ENCODE results near the gene ORM2.
"Not testable (repeated sequence)": the region's sequence is repeated elsewhere in the genome, so short reads cannot be mapped to it uniquely, and the experiment has no call there.

Gene ORM2

GRCh38 chr9:114324492-114324891 lies 5.2 kb upstream of the ORM2 start:
- H3K9ac ChIP-seq (ENCODE audit: low read length) = no peak overlapping the region
- H3K36me3 ChIP-seq (replicated peaks; ENCODE audit: insufficient read depth, low read length) = no peaks in the 10 kb centered on the region
- H3K27ac ChIP-seq (ENCODE audit: low read length) = no peak overlapping the region
- no peak for DNase-seq
- H3K79me2 ChIP-seq (ENCODE audit: low read length) = no peaks in the 10 kb centered on the region
- H3F3A ChIP-seq (ENCODE audit: insufficient read depth, low read length) = no peaks in the 10 kb centered on the region
- H3K27me3 ChIP-seq (replicated peaks; ENCODE audit: insufficient read depth, low read length) = no peaks in the 10 kb centered on the region
- no peak overlapping the region for H3K4me2 ChIP-seq (ENCODE audit: low read depth, low read length)
- H3K4me3 ChIP-seq (ENCODE audit: low read length) = no peak overlapping the region
- H3K9me2 ChIP-seq (replicated peaks; ENCODE audit: insufficient read depth, low read length) = no peaks in the 10 kb centered on the region
- H3K9me3 ChIP-seq (replicated peaks; ENCODE audit: insufficient read depth, low read length) = no peaks in the 10 kb centered on the region
- no peaks in the 10 kb centered on the region for H4K20me1 ChIP-seq (ENCODE audit: insufficient read depth, low read length)
- no peak overlapping the region for H2AFZ ChIP-seq (ENCODE audit: low read length)
- TF ChIP-seq EZH2phosphoT487 (IDR thresholded peaks at IDR 0.05; ENCODE audit: low read length) = no peak
- TF ChIP-seq EZH2 (optimal IDR thresholded peaks at IDR 0.05; ENCODE audit: low read depth, low read length) = no peak
- no peak for TF ChIP-seq CTCF (IDR thresholded peaks at IDR 0.05; ENCODE audit: low read length)
- no peaks in the 10 kb centered on the region for H3K4me1 ChIP-seq (ENCODE audit: low read length)

- H3K9me2 ChIP-seq (replicated peaks; ENCODE audit: insufficient read depth, low read length); H3K4me2 ChIP-seq (ENCODE audit: low read depth, low read length); H4K20me1 ChIP-seq (ENCODE audit: insufficient read depth, low read length); H3K27ac ChIP-seq (ENCODE audit: low read length); DNase-seq; H3K36me3 ChIP-seq (replicated peaks; ENCODE audit: insufficient read depth, low read length); H3K79me2 ChIP-seq (ENCODE audit: low read length); H3K4me3 ChIP-seq (ENCODE audit: low read length); H3K9ac ChIP-seq (ENCODE audit: low read length); H3K9me3 ChIP-seq (replicated peaks; ENCODE audit: insufficient read depth, low read length); H2AFZ ChIP-seq (ENCODE audit: low read length); H3K4me1 ChIP-seq (ENCODE audit: low read length); H3K27me3 ChIP-seq (replicated peaks; ENCODE audit: insufficient read depth, low read length); H3F3A ChIP-seq (ENCODE audit: insufficient read depth, low read length): not testable (repeated sequence)
These were observed 4.7 kb upstream of the ORM2 start for GRCh38 chr9:114324965-114325364.

GRCh38 chr9:114325684-114326254 lies 3.9 kb upstream of the ORM2 start:
- H3K36me3 ChIP-seq (replicated peaks; ENCODE audit: insufficient read depth, low read length); DNase-seq; H2AFZ ChIP-seq (ENCODE audit: low read length); H3K9me2 ChIP-seq (replicated peaks; ENCODE audit: insufficient read depth, low read length); H3K27me3 ChIP-seq (replicated peaks; ENCODE audit: insufficient read depth, low read length); H3K4me1 ChIP-seq (ENCODE audit: low read length); H3K79me2 ChIP-seq (ENCODE audit: low read length); H3F3A ChIP-seq (ENCODE audit: insufficient read depth, low read length); H3K9ac ChIP-seq (ENCODE audit: low read length); H3K9me3 ChIP-seq (replicated peaks; ENCODE audit: insufficient read depth, low read length); H4K20me1 ChIP-seq (ENCODE audit: insufficient read depth, low read length); H3K27ac ChIP-seq (ENCODE audit: low read length); H3K4me3 ChIP-seq (ENCODE audit: low read length); H3K4me2 ChIP-seq (ENCODE audit: low read depth, low read length): not testable (repeated sequence)

GRCh38 chr9:114327749-114328148 lies 1.9 kb upstream of the ORM2 start:
- no peak overlapping the region for H3K27ac ChIP-seq (ENCODE audit: low read length)
- H3F3A ChIP-seq (ENCODE audit: insufficient read depth, low read length) = no peaks in the 10 kb centered on the region
- H3K4me3 ChIP-seq (ENCODE audit: low read length) = no peak overlapping the region
- no peaks in the 10 kb centered on the region for H3K9me3 ChIP-seq (replicated peaks; ENCODE audit: insufficient read depth, low read length)
- H3K9me2 ChIP-seq (replicated peaks; ENCODE audit: insufficient read depth, low read length) = no peaks in the 10 kb centered on the region
- H3K79me2 ChIP-seq (ENCODE audit: low read length) = no peaks in the 10 kb centered on the region
- H3K36me3 ChIP-seq (replicated peaks; ENCODE audit: insufficient read depth, low read length) = no peaks in the 10 kb centered on the region
- no peak overlapping the region for H3K4me2 ChIP-seq (ENCODE audit: low read depth, low read length)
- H4K20me1 ChIP-seq (ENCODE audit: insufficient read depth, low read length) = no peaks in the 10 kb centered on the region
- no peak overlapping the region for H3K9ac ChIP-seq (ENCODE audit: low read length)
- no peaks in the 10 kb centered on the region for H3K4me1 ChIP-seq (ENCODE audit: low read length)
- H2AFZ ChIP-seq (ENCODE audit: low read length) = no peak overlapping the region
- TF ChIP-seq CTCF (IDR thresholded peaks at IDR 0.05; ENCODE audit: low read length) = no peak
- no peak for TF ChIP-seq EZH2phosphoT487 (IDR thresholded peaks at IDR 0.05; ENCODE audit: low read length)
- no peak for TF ChIP-seq EZH2 (optimal IDR thresholded peaks at IDR 0.05; ENCODE audit: low read depth, low read length)
- no peaks in the 10 kb centered on the region for H3K27me3 ChIP-seq (replicated peaks; ENCODE audit: insufficient read depth, low read length)
- no peak for DNase-seq

- not testable (repeated sequence) for H3K9me2 ChIP-seq (replicated peaks; ENCODE audit: insufficient read depth, low read length); H3K79me2 ChIP-seq (ENCODE audit: low read length); H3K4me1 ChIP-seq (ENCODE audit: low read length); DNase-seq; H3F3A ChIP-seq (ENCODE audit: insufficient read depth, low read length); H3K36me3 ChIP-seq (replicated peaks; ENCODE audit: insufficient read depth, low read length); H3K9ac ChIP-seq (ENCODE audit: low read length); H3K4me2 ChIP-seq (ENCODE audit: low read depth, low read length); H3K27ac ChIP-seq (ENCODE audit: low read length); H3K27me3 ChIP-seq (replicated peaks; ENCODE audit: insufficient read depth, low read length); H4K20me1 ChIP-seq (ENCODE audit: insufficient read depth, low read length); H2AFZ ChIP-seq (ENCODE audit: low read length); H3K9me3 ChIP-seq (replicated peaks; ENCODE audit: insufficient read depth, low read length); H3K4me3 ChIP-seq (ENCODE audit: low read length)
These were observed 1.3 kb upstream of the ORM2 start for GRCh38 chr9:114328357-114328820.

GRCh38 chr9:114328937-114329624 lies 588 bp upstream of the ORM2 start:
- H3F3A ChIP-seq (ENCODE audit: insufficient read depth, low read length) = not testable (repeated sequence)

More at GRCh38 chr9:114328937-114329624, 588 bp upstream of the ORM2 start:
- H3K27me3 ChIP-seq (replicated peaks; ENCODE audit: insufficient read depth, low read length); H4K20me1 ChIP-seq (ENCODE audit: insufficient read depth, low read length); H3K36me3 ChIP-seq (replicated peaks; ENCODE audit: insufficient read depth, low read length); H3K27ac ChIP-seq (ENCODE audit: low read length); H3K4me2 ChIP-seq (ENCODE audit: low read depth, low read length); DNase-seq; H2AFZ ChIP-seq (ENCODE audit: low read length); H3K9me2 ChIP-seq (replicated peaks; ENCODE audit: insufficient read depth, low read length); H3K9ac ChIP-seq (ENCODE audit: low read length); H3K79me2 ChIP-seq (ENCODE audit: low read length); H3K4me1 ChIP-seq (ENCODE audit: low read length); H3K9me3 ChIP-seq (replicated peaks; ENCODE audit: insufficient read depth, low read length); H3K4me3 ChIP-seq (ENCODE audit: low read length): not testable (repeated sequence)
